ENCODE results near the gene DPP3.

Gene DPP3

GRCh38 chr11:66556086-66556485 lies 75.9 kb downstream of the DPP3 start:
- no peak for DNase-seq (ENCODE audit: low spot score)
- no peak for TF ChIP-seq CTCF (IDR thresholded peaks at IDR 0.05; ENCODE audit: extremely low read depth, insufficient read depth, missing control alignments)
- in situ Hi-C loops (cut with MboI; ENCODE audit: low pct_unique_long_range_greater_than_20kb, low sequenced_read_pairs, unreplicated experiment): loop anchor here (25.0 kb wide), 1 partner anchor 281 kb away; the partner anchor contains the start of gene RCE1

GRCh38 chr11:66557733-66558326 lies 77.6 kb downstream of the DPP3 start:
- TF ChIP-seq CTCF (IDR thresholded peaks at IDR 0.05; ENCODE audit: extremely low read depth, insufficient read depth, missing control alignments): no peak
- DNase-seq (ENCODE audit: low spot score): no peak
- in situ Hi-C loops (cut with MboI; ENCODE audit: low pct_unique_long_range_greater_than_20kb, low sequenced_read_pairs, unreplicated experiment): loop anchor here (25.0 kb wide), 1 partner anchor 279 kb away; the partner anchor contains the start of gene RCE1
